Endothelial cell of umbilical vein (primary cell): ENCODE data around the gene ETV6. TPM values are rescaled to one million over a fixed set of nuclear protein-coding genes. Genes with fewer than 3 reads are reported as not detected.

Experiments
- BruUV-seq: library from RNA; stranded (reverse); fragments of 400-500 nt; replicated peaks from 2 replicates; lab custom pipeline; 2021; lab: Mats Ljungman, UMichigan
- CTCF ChIA-PET: fragments of 300-600, 350-600 bp; sonication (Branson Sonifier 250); formaldehyde crosslinking; loops from one replicate; lab custom pipeline; 2021; ENCODE audit warnings: antibody characterized with exemption, inconsistent platforms; lab: Charles Lee
- POLR2A ChIA-PET: fragments of 300-600, 350-600 bp; sonication (Branson Sonifier 250); formaldehyde crosslinking; loops from one replicate; lab custom pipeline; 2021; ENCODE audit warnings: antibody characterized with exemption, inconsistent platforms; lab: Charles Lee
- DNase-seq: peaks from one replicate; pipeline ENCODE4 v3.0.0-alpha.2; 2011; ENCODE audit warnings: low read depth, low spot score
- FAIRE-seq: peaks from 2 replicates; lab custom pipeline; 2011; peaks lifted over from hg19 to GRCh38; lab: Jason Lieb, UNC
- H2AFZ ChIP-seq: 2 replicates; pipeline ENCODE4 v1.6.0; 2012; ENCODE audit warnings: low read depth, low read length, control low read depth, inconsistent platforms
- H3K27ac ChIP-seq: 2 replicates; pipeline ENCODE4 v1.5.1; 2011; ENCODE audit warnings: low read depth, mild to moderate bottlenecking, control low read depth, low read length, moderate library complexity; ENCODE audit not compliant: insufficient read depth
- H3K27me3 ChIP-seq, 2 experiments: 2 replicates each; pipeline versions ENCODE4 v1.6.0 to v1.6.1; 2011; ENCODE audit warnings: low read length in 2 of 2, mixed read lengths in 1 of 2; ENCODE audit not compliant: control insufficient read depth in 2 of 2, insufficient read depth in 2 of 2
- H3K36me3 ChIP-seq, 2 experiments: 2 replicates in 1 of 2; 3 replicates in 1 of 2; pipeline ENCODE4 v1.5.1; 2011; ENCODE audit warnings: low read length in 2 of 2, mild to moderate bottlenecking in 1 of 2, moderate library complexity in 1 of 2; ENCODE audit not compliant: control insufficient read depth in 2 of 2, insufficient read depth in 2 of 2; ENCODE audit errors: extremely low read depth in 1 of 2
- H3K4me1 ChIP-seq: 3 replicates; pipeline ENCODE4 v1.5.1; 2011; ENCODE audit warnings: mild to moderate bottlenecking, low read length; ENCODE audit not compliant: control insufficient read depth, insufficient read depth; ENCODE audit errors: extremely low read depth
- H3K4me2 ChIP-seq: 2 replicates; pipeline ENCODE4 v1.6.1; 2011; ENCODE audit warnings: low read length, control low read depth, mixed read lengths; ENCODE audit not compliant: insufficient read depth
- H3K4me3 ChIP-seq, 3 experiments: fragments of 200-600 bp in 1 of 3; sonication (generic), shearing (Covaris generic) in 1 of 3; replicated peaks in 1 of 3; 2 replicates each; pipeline ENCODE4 v1.5.1; 2011 to 2016; ENCODE audit warnings: control low read depth in 3 of 3, low read length in 3 of 3, mild to moderate bottlenecking in 2 of 3, inconsistent platforms in 1 of 3, low read depth in 1 of 3, moderate library complexity in 1 of 3; ENCODE audit not compliant: insufficient read depth in 1 of 3
- H3K79me2 ChIP-seq: 2 replicates; pipeline ENCODE4 v1.6.0; 2012; ENCODE audit warnings: low read length, inconsistent platforms; ENCODE audit not compliant: control insufficient read depth, insufficient read depth
- H3K9ac ChIP-seq: replicated peaks from 2 replicates; pipeline ENCODE3; 2011; ENCODE audit warnings: low read length, control low read depth; ENCODE audit not compliant: insufficient read depth; ENCODE audit errors: extremely low read depth
- H3K9me1 ChIP-seq: replicated peaks from 3 replicates; pipeline ENCODE4 v1.6.0; 2011; ENCODE audit warnings: mild to moderate bottlenecking, low read length; ENCODE audit not compliant: control insufficient read depth, insufficient read depth; ENCODE audit errors: extremely low read depth
- H3K9me3 ChIP-seq: replicated peaks from 2 replicates; pipeline ENCODE4 v1.5.1; 2012; ENCODE audit warnings: low read length, inconsistent platforms; ENCODE audit not compliant: control insufficient read depth, insufficient read depth
- H4K20me1 ChIP-seq: replicated peaks from 2 replicates; pipeline ENCODE3; 2011; ENCODE audit warnings: mild to moderate bottlenecking, low read length; ENCODE audit not compliant: control insufficient read depth, insufficient read depth; ENCODE audit errors: extremely low read depth
- EZH2 ChIP-seq: IDR thresholded peaks from 2 replicates; pipeline ENCODE4 v1.6.1; 2012; ENCODE audit warnings: borderline replicate concordance, low read depth, mild to moderate bottlenecking, moderate library complexity, low read length, inconsistent platforms; ENCODE audit not compliant: severe bottlenecking
- FOS ChIP-seq: IDR thresholded peaks from 2 replicates; pipeline ENCODE4 v1.6.1; 2011; ENCODE audit warnings: mild to moderate bottlenecking, low read length, moderate library complexity, borderline replicate concordance; ENCODE audit not compliant: insufficient read depth
- GATA2 ChIP-seq: IDR thresholded peaks from 2 replicates; pipeline ENCODE4 v1.7.0; 2011; ENCODE audit warnings: low read depth, mild to moderate bottlenecking, moderate library complexity, mixed read lengths, low read length; ENCODE audit not compliant: insufficient read length, insufficient read depth
- JUN ChIP-seq: IDR thresholded peaks from 2 replicates; pipeline ENCODE4 v1.6.1; 2011; ENCODE audit warnings: borderline replicate concordance, low read depth; ENCODE audit not compliant: insufficient read length, insufficient read depth
- MYC ChIP-seq: IDR thresholded peaks from one replicate; pipeline ENCODE4 v1.6.1; 2011; ENCODE audit warnings: mild to moderate bottlenecking, low read depth, low read length
- POLR2A ChIP-seq: IDR thresholded peaks from 2 replicates; pipeline ENCODE4 v1.6.1; 2012; ENCODE audit warnings: low read depth, mild to moderate bottlenecking, control low read depth, low read length
- POLR2AphosphoS5 ChIP-seq: IDR thresholded peaks from 2 replicates; pipeline ENCODE4 v1.6.1; 2012; ENCODE audit warnings: low read depth, mild to moderate bottlenecking, control low read depth, low read length, moderate library complexity; ENCODE audit not compliant: insufficient read depth
- dilution Hi-C: fragments of 300-500 bp; cut with MboI; formaldehyde crosslinking; loops from one replicate; pipeline ENCODE4 v1.15.0; 2019; ENCODE audit warnings: low sequenced_read_pairs; ENCODE audit not compliant: extremely low pct_ligation_motif_present
- intact Hi-C: fragments of 100-400 bp; cut with micrococcal nuclease; formaldehyde crosslinking; loops from one replicate; pipeline ENCODE4 v1.10.0; 2022
- polyA plus RNA-seq, 4 experiments: library from polyadenylated mRNA; depleted of rRNA in 3 of 4; stranded (reverse) in 3 of 4; unstranded in 1 of 4; fragments of >200 nt; gene quantifications; 2 replicates each; pipeline versions ENCODE4 v1.2.1 to v1.2.3, GENCODE V29; 2011 to 2012; ENCODE audit warnings: missing spikeins in 1 of 4
- total RNA-seq: library from RNA; stranded (reverse); gene quantifications from 2 replicates; pipeline ENCODE4 v1.2.3, GENCODE V29; 2021
- TF ChIP-seq, protein P1 (sequence below), 2 donors: IDR thresholded peaks; 1 replicate in 1 of 2; 2 replicates in 1 of 2; pipeline ENCODE4 v1.5.1; 2011; ENCODE audit warnings: low read length in 2 of 2, mild to moderate bottlenecking in 2 of 2, moderate library complexity in 2 of 2, control low read depth in 1 of 2, inconsistent platforms in 1 of 2, low read depth in 1 of 2; ENCODE audit not compliant: insufficient read depth in 1 of 2; ENCODE audit errors: extremely low read depth in 1 of 2
- TF ChIP-seq, protein P2 (sequence below): IDR thresholded peaks from 2 replicates; pipeline ENCODE4 v1.6.1; 2011; ENCODE audit not compliant: insufficient read depth, insufficient read length

ETV6 gene
- total and polyA plus RNA-seq, 2 donors (not counting 3 experiments of a cell fraction or from before 2014, with no cell fraction given), result 15.9 to 57.1 TPM

DNA sequence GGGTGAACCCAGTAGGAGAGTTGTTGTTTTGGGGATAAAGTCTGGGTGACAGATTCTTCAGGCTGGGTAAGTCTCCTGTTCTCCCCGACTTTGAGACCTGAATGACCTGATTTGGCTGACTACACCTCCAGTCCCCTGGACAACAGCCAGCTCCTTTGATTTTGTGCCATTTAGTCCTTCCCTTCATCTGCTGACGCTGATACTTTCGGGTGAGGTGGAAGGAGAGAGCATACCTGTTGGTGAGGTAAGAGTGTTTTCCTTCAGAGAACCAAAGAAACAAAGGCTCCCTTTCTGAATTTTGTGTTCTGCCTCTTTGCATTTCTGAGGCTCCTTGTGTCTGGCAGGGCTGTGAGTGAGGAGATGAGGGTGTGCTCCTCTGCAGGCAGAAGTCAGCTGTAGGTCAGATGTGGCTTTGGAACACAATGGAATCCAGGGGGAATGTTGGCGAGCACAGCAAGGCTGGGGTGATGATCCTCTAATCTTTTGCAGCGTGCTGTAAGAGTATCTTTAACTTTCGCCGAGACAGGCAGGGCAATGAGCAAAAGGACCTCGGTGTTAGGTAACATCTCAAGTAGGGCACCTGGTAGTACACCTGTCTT, 12.1 kb downstream of the ETV6 start:
- Histone ChIP-seq H3K27ac (no peak overlapping the region), H3K9ac (no peak overlapping the region), H3K4me1 (peaks cover 19% of the 10 kb centered on the region), H3K4me3 (no peak overlapping the region), H3K27me3 (no peaks in the 10 kb centered on the region), H4K20me1 (peaks cover 13% of the 10 kb centered on the region), H3K79me2 (peaks cover 98% of the 10 kb centered on the region), H3K9me3 (no peaks in the 10 kb centered on the region), H2AFZ (no peak overlapping the region), H3K4me2 (no peak overlapping the region), H3K36me3 (peaks cover 2 to 6% of the 10 kb centered on the region in 2 experiments), H3K9me1 (no peaks in the 10 kb centered on the region)
- BruUV-seq, result no TSS peak
- CTCF ChIA-PET, result no interaction called here
- DNase-seq (no peak), FAIRE-seq (no peak)
- POLR2A ChIA-PET, result no interaction called here
- intact Hi-C loops (no loop called here), dilution Hi-C loops (no loop called here)
- no peak for TF ChIP-seq JUN
- TF ChIP-seq POLR2A, result no peak
- TF ChIP-seq GATA2, result no peak
- TF ChIP-seq EZH2, result no peak
- TF ChIP-seq, protein P1, sequence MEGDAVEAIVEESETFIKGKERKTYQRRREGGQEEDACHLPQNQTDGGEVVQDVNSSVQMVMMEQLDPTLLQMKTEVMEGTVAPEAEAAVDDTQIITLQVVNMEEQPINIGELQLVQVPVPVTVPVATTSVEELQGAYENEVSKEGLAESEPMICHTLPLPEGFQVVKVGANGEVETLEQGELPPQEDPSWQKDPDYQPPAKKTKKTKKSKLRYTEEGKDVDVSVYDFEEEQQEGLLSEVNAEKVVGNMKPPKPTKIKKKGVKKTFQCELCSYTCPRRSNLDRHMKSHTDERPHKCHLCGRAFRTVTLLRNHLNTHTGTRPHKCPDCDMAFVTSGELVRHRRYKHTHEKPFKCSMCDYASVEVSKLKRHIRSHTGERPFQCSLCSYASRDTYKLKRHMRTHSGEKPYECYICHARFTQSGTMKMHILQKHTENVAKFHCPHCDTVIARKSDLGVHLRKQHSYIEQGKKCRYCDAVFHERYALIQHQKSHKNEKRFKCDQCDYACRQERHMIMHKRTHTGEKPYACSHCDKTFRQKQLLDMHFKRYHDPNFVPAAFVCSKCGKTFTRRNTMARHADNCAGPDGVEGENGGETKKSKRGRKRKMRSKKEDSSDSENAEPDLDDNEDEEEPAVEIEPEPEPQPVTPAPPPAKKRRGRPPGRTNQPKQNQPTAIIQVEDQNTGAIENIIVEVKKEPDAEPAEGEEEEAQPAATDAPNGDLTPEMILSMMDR (IDR thresholded peaks at IDR 0.05; ENCODE audit: extremely low read depth in 1 of 2, insufficient read depth in 1 of 2, low read depth in 1 of 2, low read length in 2 of 2), result no peak

DNA sequence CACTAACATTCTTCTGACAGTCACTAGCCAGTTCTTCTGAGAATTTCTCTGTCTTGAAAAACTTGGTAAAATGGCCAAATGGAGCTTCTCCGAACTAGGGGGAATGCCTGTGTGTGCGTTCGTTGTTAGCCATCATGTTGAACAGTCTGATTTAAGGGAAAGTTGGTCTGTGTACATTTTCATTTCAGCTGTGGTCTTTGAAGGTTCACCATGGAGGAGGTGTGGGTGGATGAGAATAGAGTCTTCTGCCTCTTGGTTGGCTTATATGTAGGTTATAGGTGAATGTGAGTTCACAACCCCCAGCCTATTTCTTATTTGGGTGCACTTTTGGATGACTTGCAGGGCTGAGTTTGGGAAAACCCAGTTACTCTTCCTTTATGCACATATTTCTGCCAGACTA, 12.9 kb downstream of the ETV6 start:
- CTCF ChIA-PET, result no interaction called here
- H3K9me1 ChIP-seq, result no peaks in the 10 kb centered on the region
- H3K4me2 ChIP-seq, result no peak overlapping the region
- no peak overlapping the region for H3K4me3 ChIP-seq
- H3K27me3 ChIP-seq, result no peaks in the 10 kb centered on the region
- H3K79me2 ChIP-seq, result peaks cover 98% of the 10 kb centered on the region
- H3K36me3 ChIP-seq, result peaks cover 0 to 6% of the 10 kb centered on the region in 2 experiments
- BruUV-seq, result no TSS peak
- DNase-seq (no peak), FAIRE-seq (no peak)
- H3K4me1 ChIP-seq, result peaks cover 11% of the 10 kb centered on the region
- H3K9ac ChIP-seq, result no peak overlapping the region
- intact Hi-C loops (no loop called here), dilution Hi-C loops (no loop called here)
- H3K27ac ChIP-seq, result no peak overlapping the region
- POLR2A ChIA-PET, result no interaction called here
- H3K9me3 ChIP-seq, result no peaks in the 10 kb centered on the region
- H2AFZ ChIP-seq, result no peak overlapping the region
- peaks cover 7% of the 10 kb centered on the region for H4K20me1 ChIP-seq
- TF ChIP-seq JUN (no peak), EZH2 (no peak), GATA2 (no peak), POLR2AphosphoS5 (no peak), FOS (no peak), MYC (no peak)
- TF ChIP-seq, protein P1 (IDR thresholded peaks at IDR 0.05; ENCODE audit: extremely low read depth in 1 of 2, insufficient read depth in 1 of 2, low read depth in 1 of 2, low read length in 2 of 2), result no peak
- TF ChIP-seq, protein P2, sequence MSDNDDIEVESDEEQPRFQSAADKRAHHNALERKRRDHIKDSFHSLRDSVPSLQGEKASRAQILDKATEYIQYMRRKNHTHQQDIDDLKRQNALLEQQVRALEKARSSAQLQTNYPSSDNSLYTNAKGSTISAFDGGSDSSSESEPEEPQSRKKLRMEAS, result no peak
